Rectal smooth muscle tissue (tissue), 1 donor: ENCODE measurements around the gene LRP8.

Experiments
- H3K27ac ChIP-seq: one replicate; pipeline ENCODE4 v1.7.0; 2013; ENCODE audit warnings: low read depth, low read length, inconsistent platforms
- H3K27me3 ChIP-seq: one replicate; pipeline ENCODE4 v1.7.0; 2013; ENCODE audit warnings: low read length; ENCODE audit not compliant: control insufficient read depth, insufficient read depth
- H3K36me3 ChIP-seq: one replicate; pipeline ENCODE4 v1.7.0; 2013; ENCODE audit warnings: low read length; ENCODE audit not compliant: control insufficient read depth, insufficient read depth
- H3K4me1 ChIP-seq: one replicate; pipeline ENCODE4 v1.7.0; 2013; ENCODE audit warnings: low read length; ENCODE audit not compliant: control insufficient read depth, insufficient read depth
- H3K4me3 ChIP-seq: one replicate; pipeline ENCODE4 v1.7.0; 2013; ENCODE audit warnings: low read length
- H3K9ac ChIP-seq: one replicate; pipeline ENCODE4 v1.7.0; 2013; ENCODE audit warnings: low read length

LRP8 gene

GRCh38 chr1:53298045-53298637, 29.7 kb downstream of the LRP8 start:
- H3K9ac ChIP-seq: no peak overlapping the region
- no peaks in the 10 kb centered on the region for H3K4me1 ChIP-seq
- no peaks in the 10 kb centered on the region for H3K27me3 ChIP-seq
- no peak overlapping the region for H3K27ac ChIP-seq
- H3K4me3 ChIP-seq: no peak overlapping the region
- no peaks in the 10 kb centered on the region for H3K36me3 ChIP-seq

DNA sequence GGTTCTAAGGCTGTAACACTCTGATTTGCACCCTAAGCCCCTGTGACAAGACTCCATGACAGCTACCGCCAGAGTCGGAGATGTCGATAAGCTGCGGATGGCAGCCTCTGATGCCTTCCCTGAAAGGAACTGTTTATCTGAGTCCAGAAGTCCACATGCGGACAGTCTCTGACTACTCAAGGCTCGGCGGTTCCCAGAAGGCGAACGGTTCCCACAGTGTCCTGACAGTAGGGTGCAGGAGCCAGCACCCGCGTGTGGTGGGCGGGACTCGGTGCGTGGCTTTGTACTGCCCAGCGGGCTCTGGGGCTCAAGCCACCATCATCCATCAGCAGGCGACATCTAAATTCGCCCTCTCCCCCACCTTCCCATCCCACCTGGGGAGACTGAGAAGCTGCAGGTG, 30.7 kb downstream of the LRP8 start:
- H3K4me3 ChIP-seq: no peak overlapping the region
- H3K27ac ChIP-seq: no peak overlapping the region
- H3K27me3 ChIP-seq: no peaks in the 10 kb centered on the region
- no peaks in the 10 kb centered on the region for H3K36me3 ChIP-seq
- H3K4me1 ChIP-seq: no peaks in the 10 kb centered on the region
- no peak overlapping the region for H3K9ac ChIP-seq

- no peaks in the 10 kb centered on the region for H3K27me3 ChIP-seq
- no peak overlapping the region for H3K4me3 ChIP-seq
- H3K9ac ChIP-seq: no peak overlapping the region
- no peak overlapping the region for H3K27ac ChIP-seq
- no peaks in the 10 kb centered on the region for H3K36me3 ChIP-seq
- H3K4me1 ChIP-seq: no peaks in the 10 kb centered on the region
These were observed 31.6 kb downstream of the LRP8 start for GRCh38 chr1:53296117-53296749.

GRCh38 chr1:53295726-53296116, 32.1 kb downstream of the LRP8 start:
- Histone ChIP-seq H3K36me3 (no peaks in the 10 kb centered on the region), H3K27me3 (no peaks in the 10 kb centered on the region), H3K9ac (no peak overlapping the region), H3K27ac (no peak overlapping the region), H3K4me1 (no peaks in the 10 kb centered on the region), H3K4me3 (no peak overlapping the region)

DNA sequence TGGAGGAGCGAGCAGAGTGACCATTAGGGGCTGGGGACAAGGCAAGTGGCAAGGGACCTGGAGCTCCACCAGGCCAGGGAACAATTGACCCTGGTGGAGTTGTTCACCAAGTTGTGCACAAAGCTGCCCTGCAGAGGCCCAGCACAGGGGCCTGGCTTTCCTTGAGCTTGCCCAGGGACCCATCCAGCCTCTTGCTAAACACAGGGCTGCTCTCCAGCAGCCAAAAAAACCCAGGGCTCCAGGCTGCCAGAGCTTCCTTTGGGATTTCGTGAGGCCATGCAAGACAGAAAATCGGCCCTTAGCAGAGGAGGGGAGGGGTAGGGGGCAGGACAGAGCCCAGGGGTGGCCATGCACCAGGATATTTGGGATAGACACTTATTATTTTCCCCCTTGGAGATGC, 32.6 kb downstream of the LRP8 start:
- Histone ChIP-seq H3K4me1 (no peaks in the 10 kb centered on the region), H3K4me3 (no peak overlapping the region), H3K27me3 (no peaks in the 10 kb centered on the region), H3K9ac (no peak overlapping the region), H3K27ac (no peak overlapping the region), H3K36me3 (no peaks in the 10 kb centered on the region)

DNA sequence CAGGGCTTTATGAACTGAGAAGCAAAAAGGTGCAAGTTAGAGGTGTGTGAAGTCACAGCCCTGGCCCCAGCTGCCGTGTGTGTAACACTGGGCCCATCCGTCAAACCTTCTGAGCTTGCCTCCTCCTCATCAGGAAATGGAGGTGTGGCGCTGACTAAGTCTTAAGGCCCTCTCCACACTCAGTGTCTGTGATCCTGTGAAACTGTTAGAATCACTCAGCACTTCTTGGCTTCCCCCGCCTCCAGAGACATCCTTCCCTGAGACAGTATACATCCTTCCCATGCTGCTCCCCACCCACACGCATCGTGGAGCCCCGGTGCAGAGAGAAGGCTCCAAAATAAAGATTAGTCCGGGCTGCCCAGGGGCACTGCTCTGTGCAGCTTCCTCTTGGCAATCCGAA, 33.3 kb downstream of the LRP8 start:
- Histone ChIP-seq H3K36me3 (no peaks in the 10 kb centered on the region), H3K4me1 (no peaks in the 10 kb centered on the region), H3K27me3 (no peaks in the 10 kb centered on the region), H3K4me3 (no peak overlapping the region), H3K27ac (no peak overlapping the region), H3K9ac (no peak overlapping the region)

GRCh38 chr1:53294061-53294460, 33.8 kb downstream of the LRP8 start:
- Histone ChIP-seq H3K27ac (no peak overlapping the region), H3K9ac (no peak overlapping the region), H3K36me3 (no peaks in the 10 kb centered on the region)

DNA sequence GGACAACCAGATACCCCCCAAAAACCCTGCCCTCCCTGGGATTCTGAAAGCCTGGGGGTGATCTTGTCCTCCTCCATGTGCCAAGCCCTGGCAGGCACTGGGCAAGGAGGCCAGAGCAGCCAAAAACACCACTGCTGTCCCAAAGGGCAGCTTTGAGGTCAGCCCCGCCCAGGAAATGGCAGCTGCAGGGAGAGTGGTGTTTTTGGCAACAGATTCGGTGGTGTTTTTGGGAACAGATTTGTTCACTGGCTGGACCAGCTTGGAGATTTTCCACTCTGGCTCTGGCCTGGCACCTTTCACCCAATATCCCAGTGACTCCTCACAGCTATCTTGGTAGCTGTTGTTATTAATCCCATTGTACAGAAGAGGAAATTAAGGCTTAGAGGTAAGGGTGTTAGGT, 34.7 kb downstream of the LRP8 start:
- Histone ChIP-seq H3K4me3 (no peak overlapping the region), H3K36me3 (no peaks in the 10 kb centered on the region), H3K27me3 (no peaks in the 10 kb centered on the region), H3K27ac (no peak overlapping the region), H3K9ac (no peak overlapping the region), H3K4me1 (no peaks in the 10 kb centered on the region)

More at GRCh38 chr1:53294061-53294460, 33.8 kb downstream of the LRP8 start:
- H3K27me3 ChIP-seq: no peaks in the 10 kb centered on the region
- no peak overlapping the region for H3K4me3 ChIP-seq
- no peaks in the 10 kb centered on the region for H3K4me1 ChIP-seq

- H3K4me3 ChIP-seq: no peak overlapping the region
- H3K9ac ChIP-seq: no peak overlapping the region
- H3K27ac ChIP-seq: no peak overlapping the region
- no peaks in the 10 kb centered on the region for H3K4me1 ChIP-seq
- no peaks in the 10 kb centered on the region for H3K27me3 ChIP-seq
- H3K36me3 ChIP-seq: no peaks in the 10 kb centered on the region
These were observed 35.2 kb downstream of the LRP8 start for GRCh38 chr1:53292690-53293089.

GRCh38 chr1:53291574-53291973, 36.3 kb downstream of the LRP8 start:
- Histone ChIP-seq H3K36me3 (no peaks in the 10 kb centered on the region), H3K4me1 (no peaks in the 10 kb centered on the region), H3K4me3 (no peak overlapping the region), H3K9ac (no peak overlapping the region), H3K27me3 (no peaks in the 10 kb centered on the region), H3K27ac (no peak overlapping the region)

- Histone ChIP-seq H3K36me3 (no peaks in the 10 kb centered on the region), H3K9ac (no peak overlapping the region), H3K4me3 (no peak overlapping the region), H3K27me3 (no peaks in the 10 kb centered on the region), H3K27ac (no peak overlapping the region), H3K4me1 (no peaks in the 10 kb centered on the region)
These were observed 39.0 kb downstream of the LRP8 start for GRCh38 chr1:53288790-53289429.

DNA sequence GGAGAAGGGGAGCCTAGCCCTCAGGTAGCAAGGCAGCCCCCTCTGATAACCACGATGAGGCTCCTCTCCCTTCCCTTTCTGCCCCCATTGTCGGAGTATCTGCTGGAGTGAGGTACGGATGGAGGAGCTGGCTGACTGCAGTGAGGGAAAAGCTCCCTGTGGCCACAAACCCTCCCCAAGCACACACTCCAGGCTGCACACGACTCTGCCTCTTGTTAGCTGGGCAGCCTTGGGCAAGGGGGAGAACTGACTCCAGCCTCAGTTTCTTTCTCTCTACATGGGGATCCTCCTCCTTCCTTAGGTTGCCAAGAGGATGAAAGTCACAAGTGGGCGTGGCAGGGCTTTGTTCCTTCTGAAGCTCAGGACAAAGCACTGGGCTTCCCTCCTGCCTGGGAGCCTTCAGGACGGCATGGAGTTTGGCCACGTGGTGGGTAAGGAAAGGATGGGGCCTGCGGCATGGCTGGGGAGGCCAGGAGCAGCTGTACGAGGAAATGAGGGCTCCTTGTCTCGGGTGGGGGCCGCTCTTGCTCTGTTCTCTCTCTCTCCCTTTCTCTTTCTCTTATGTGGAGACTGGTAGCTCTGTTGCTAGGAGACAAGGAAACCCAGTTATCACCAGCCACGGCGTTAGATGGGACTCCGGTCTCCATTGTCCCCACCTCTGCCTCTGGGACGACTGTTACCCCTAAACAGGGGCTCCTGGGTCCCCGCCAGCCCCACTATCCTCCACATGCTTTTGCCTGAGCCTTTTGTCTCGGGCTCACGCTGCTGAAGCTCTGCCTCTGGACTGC, 39.7 kb downstream of the LRP8 start:
- no peaks in the 10 kb centered on the region for H3K4me1 ChIP-seq
- H3K9ac ChIP-seq: no peak overlapping the region
- no peaks in the 10 kb centered on the region for H3K27me3 ChIP-seq
- H3K27ac ChIP-seq: no peak overlapping the region
- H3K4me3 ChIP-seq: no peak overlapping the region
- no peaks in the 10 kb centered on the region for H3K36me3 ChIP-seq
